Stimulated activated CD4-positive, alpha-beta T cell treated with anti-CD3 and anti-CD28 coated beads, Interleukin-1b, Interleukin-23, amount 100 ng/mL, for 48 hours (primary cell): ENCODE data around the gene PTPN22.
"Not testable (repeated sequence)": the region's sequence is repeated elsewhere in the genome, so short reads cannot be mapped to it uniquely, and the experiment has no call there.

Experiments
- DNase-seq: peaks from one replicate; pipeline ENCODE4 v3.0.0-alpha.2; 2020

The PTPN22 gene

DNA sequence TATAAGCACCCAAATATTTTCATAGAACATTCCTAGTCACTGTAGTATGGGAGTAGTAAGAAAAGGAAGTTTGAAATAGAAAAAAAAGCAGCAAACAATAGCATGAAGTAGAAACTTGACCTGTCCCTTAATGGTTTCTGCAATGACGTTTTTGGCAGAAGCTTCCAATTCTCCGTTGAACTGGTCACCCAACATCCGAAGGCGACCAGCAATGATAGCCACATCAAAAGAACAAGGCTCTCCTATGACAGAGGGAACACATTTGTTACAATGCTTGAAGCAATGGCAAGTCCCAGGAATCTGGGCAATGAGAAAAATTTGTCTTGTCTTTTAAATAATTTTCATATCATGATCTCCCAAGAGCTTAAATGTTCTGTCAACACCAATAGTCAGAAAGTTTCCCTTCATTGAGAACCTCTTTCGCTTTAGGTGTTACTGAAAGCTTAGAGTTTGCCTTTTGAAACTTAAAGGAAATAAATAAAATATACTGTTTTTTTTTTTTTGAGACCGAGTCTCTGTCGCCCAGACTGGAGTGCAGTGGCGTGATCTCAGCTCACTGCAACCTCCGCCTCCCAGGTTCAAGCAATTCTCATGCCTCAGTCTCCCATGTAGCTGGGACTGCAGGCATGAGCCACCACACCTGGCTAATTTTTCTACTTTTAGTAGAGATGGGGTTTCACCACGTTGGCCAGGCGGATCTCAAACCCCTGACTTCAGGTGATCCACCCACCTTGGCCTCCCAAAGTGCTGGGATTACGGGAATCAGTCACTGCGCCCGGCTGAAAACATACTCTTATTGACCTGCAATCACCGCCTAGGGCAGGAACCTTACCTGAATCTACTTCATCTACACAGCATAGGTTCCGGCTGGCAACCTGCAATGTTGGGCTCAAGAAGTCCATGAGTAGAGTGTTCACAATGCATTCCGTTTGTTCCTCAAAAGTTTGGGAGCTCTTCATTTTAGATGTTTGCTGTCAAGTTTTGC lies 15.2 kb upstream of the PTPN22 start:
- no peak for DNase-seq

- no peak for DNase-seq
These were observed 10.1 kb upstream of the PTPN22 start for GRCh38 chr1:113881661-113882060.

DNA sequence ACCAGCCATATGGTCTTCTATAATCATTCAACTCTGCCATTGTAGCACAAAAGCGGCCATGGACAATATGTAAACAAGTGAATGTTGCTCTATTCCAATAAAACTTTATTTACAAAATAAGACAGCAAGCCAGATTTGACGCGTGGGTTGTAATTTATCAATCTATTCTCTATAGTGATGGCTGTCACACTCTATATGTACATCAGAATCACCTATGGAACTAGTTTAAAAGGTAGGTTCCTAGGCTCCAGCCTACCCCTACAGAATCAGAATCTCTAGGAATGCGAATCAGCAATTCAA lies 8.2 kb upstream of the PTPN22 start:
- no peak for DNase-seq

DNA sequence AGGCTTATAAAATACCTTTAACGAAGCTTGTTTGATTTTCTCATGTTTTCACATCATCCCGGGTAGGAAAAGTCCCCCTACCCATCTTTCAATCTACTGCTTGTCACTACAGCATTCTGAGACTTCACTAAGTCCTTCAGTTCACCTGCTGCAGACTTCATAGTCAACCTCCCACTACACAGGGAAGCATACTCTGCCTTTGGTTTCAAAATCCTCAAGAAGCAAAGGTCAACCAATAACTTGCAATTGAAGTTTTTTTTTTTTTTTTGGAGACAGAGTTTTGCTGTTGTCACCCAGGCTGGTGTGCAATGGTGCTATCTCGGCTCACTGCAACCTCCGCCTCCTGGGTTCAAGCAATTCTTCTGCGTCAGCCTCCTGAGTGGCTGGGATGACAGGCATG lies 4.7 kb upstream of the PTPN22 start:
- DNase-seq: no peak

GRCh38 chr1:113875714-113876113 lies 4.2 kb upstream of the PTPN22 start:
- no peak for DNase-seq

DNA sequence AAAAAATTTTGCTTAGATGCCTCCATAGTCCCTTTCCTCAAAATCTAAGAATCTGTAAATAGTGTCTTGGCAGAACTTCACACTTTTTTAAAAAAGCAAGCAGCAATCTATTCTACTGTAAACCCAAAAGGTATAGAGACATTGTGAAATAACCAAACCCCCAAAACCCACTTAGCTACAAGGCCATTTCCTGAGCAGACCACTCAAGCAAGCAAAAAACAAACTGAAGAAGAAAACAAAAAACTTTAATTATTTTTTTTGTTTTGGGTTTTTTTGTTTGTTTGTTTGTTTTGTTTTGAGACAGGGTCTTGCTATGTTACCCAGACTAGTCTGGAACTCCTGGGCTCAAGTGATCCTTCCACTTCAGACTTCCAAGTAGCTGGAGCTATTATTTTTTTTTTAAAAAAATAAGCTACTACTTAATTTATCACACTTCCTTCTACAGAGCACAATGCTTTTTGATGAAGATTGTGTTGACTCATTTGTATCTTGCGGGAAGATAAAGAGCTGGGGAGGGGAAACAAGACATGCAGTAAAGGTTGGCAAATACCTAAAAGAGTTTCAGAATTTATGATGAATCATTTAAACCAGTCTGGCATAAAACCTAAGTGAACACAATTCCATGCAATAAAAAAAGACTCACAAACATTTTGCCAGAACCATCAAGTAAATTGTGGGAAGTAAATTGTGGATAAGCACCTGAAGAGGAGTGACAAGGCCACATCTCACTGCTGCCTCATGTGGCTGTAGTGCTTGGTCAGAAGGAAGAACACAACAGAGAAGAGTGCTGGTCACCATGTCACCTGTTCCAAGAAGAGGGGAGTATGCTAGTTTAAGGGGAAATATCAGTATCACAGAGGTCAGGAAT lies 2.7 kb upstream of the PTPN22 start:
- DNase-seq: no peak

DNA sequence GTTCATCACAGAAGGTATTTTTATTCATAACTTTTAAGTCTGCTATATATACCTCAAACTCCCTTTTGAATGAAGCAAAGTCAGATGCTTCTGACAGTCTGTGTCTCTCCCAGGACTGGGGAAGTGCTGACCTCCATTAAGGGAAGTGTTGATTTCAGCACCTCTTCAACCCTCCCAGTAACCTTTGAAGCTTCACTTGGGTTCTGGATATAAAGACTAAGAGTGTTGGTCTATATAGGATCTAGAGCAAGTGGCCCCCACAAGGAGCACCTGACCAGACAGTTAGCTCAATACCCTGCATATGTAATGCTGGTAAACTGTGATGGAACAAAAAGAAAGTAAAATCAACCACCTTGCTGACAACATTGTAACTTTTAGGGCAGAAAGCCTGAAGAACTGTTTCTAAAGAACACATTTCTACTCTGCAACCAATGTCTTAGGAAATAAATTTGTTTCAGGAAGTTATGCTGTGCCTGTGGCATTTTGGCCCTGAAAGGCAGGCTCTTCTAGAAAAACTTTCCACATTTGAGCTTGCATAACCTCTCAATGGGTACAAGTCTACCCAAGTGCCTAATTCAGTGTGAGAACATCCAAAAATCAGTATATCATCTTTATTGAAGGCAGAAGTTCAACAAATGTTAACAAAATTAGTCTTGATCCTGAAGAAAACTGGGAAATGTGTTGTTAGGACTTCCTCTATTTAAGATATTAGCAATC lies 865 bp upstream of the PTPN22 start:
- DNase-seq: no peak

DNA sequence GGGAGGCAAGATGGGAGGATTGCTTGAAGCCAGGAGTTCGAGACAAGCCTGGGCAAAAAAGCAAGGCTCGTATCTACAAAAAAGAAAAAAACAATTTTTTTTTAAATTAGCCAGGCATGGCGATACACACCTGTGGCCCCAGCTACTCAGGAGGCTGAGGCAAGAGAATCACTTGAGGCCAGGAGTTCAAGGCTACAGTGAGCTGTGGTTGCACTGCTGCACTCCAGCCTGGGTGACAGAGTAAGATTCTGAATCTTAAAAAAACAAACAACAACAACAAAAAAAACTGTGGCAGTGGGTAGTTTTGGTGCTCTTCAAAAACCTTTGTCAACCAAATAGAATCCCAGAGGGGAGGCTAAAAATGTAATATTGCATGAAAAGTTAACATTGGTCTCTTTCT lies 734 bp downstream of the PTPN22 start:
- peak; percentile 13 for DNase-seq

GRCh38 chr1:113868387-113869083 lies 3.0 kb downstream of the PTPN22 start:
- DNase-seq: no peak

DNA sequence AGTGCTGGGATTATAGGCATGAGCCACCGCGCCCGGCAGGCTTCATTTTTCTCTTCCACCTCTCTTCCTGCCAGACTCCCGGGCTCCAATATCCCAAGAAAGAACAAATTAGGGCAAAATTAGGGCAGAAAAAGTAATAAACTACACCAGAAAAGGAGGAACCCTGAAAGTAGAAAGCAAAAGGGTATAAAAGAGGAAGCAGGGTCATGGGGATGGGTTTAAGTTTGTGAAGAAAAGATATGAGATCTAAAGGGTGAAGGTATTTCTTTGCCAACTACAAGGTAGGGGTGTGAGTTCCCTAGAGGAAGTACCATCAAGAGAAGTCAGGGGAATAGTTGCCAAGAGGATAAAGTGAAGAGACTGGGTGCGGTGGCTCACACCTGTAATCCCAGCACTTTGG lies 9.9 kb downstream of the PTPN22 start:
- no peak for DNase-seq

GRCh38 chr1:113860891-113861290 lies 10.6 kb downstream of the PTPN22 start:
- DNase-seq: no peak

GRCh38 chr1:113859478-113860175 lies 11.9 kb downstream of the PTPN22 start:
- no peak for DNase-seq

DNA sequence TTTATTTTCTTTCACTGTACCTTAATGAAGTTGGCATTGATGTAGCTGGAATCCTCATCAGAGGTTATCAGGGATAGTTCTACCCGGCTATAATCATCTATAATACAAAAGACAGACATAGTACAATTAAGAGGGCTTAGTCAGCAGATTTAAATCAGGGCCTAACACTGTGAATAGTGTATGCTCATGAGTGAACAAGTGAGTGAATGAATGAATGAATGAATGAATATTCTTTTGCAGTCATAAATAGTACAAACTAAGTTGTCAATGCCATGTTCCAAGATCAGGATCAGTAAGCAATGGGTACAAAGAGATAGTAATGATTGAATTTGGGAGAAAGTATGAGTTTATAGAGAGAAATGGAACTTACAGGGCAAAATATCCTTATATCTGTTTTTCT lies 12.5 kb downstream of the PTPN22 start:
- no peak for DNase-seq

DNA sequence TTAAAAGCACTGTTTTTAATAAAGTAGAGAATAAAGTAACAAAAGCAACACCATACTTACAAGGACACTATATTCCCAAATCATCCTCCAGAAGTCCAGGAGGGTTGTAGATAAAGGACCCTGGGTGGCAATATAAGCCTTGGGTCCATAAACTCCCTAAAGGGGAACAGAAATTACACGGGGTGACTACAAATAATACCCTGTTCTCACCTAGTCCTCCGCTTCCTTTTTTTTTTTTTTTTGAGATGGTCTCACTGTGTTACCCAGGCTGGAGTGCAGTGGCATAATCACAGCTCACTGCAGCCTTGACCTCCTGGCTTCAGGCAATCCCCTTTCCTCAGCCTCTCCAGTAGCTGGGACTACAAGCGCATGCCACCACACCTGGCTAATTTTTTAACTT lies 13.1 kb downstream of the PTPN22 start:
- DNase-seq: no peak

GRCh38 chr1:113857776-113858175 lies 13.7 kb downstream of the PTPN22 start:
- DNase-seq: no peak

DNA sequence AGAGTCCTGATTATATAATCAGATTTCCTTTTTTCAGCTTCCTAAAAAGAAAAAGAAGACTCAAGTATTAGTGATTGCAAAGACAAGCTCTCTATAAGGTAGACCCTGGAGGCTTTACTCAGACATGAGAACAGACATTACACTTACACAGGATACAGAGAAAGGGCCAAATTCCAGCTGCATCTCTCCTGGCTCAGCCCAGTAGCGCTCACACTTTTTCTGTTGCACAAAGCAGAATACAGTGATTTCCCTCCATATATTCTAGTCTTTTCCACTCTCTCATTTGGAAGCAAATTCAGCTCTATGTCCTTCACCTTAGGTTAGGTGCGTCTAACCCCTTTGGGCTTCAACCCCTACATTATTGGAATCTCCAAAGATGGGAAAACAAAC lies 15.1 kb downstream of the PTPN22 start:
- DNase-seq: no peak

DNA sequence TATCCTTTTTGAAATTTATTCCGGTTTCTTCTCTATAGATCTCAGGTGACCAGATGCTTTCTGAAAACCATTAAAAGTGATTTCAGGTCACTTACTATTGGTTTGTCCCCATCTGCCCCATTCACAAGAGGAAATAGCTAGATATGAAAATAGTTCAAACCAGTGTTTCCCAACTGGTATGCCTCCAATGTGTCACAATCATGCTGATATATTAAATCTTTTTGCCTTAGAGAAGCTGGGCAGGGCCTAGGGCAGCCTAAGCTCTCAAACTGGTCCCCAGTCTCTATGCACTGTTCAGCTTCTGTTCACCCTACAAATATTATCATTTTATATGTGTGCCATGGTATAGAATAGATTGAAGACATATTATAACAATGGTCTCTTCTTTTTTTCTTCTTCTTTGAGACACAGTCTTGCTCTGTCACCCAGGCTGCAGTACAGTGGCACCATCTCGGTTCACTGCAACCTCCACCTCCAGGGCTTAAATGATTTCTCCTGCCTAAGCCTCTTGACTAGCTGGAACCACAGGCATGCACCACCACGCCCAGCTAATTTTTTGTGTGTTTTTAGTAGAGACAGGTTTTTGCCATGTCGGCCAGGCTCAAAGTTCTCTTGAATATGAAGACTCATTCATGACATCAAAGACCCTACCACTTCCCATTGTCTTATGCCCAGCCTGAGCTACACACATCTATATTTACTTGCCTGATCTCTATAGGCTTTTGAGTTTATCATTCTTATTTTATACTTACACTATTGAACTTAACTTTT lies 15.7 kb downstream of the PTPN22 start:
- DNase-seq: no peak

DNA sequence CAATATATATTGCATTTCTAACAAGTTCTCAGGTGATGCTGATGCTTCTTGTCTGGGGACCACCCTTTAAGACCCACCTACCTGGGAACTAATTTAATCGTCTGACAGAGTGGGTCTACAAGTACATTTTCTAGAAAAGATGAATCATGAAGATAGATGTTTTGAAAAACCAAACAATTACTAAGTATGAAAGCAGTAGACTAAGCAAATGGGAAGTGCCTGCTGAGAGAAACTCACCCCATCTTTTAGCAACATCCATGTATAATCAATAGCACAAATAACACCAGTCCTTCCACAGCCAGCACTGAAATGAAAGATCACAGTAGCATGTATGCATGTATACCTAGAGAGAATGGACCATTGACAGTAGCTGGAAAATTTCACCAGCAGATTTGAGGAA lies 17.3 kb downstream of the PTPN22 start:
- DNase-seq: no peak

DNA sequence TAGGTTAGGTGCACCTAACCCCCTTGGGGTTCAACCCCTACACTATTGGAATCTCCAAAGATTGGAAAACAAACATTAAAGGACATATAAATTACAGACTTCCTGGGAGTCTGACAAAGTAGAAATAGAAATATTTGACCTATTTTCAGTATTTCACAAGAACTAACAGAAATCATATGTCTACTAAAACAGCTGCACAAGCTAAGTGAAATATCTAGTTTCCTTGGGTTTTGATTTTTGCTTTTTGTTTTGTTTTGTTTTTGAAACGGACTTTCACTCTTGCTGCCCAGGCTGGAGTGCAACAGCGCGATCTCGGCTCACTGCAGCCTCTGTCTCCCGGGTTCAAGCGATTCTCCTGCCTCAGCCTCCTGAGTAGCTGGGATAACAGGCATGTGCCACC lies 18.8 kb downstream of the PTPN22 start:
- not testable (repeated sequence) for DNase-seq

GRCh38 chr1:113850127-113850796 lies 21.2 kb downstream of the PTPN22 start:
- DNase-seq: no peak

- no peak for DNase-seq
These were observed 22.4 kb downstream of the PTPN22 start for GRCh38 chr1:113849072-113849471.
